ENCODE results near the gene AK4. TPM values are rescaled to one million over a fixed set of nuclear protein-coding genes. Genes with fewer than 3 reads are reported as not detected.

Gene AK4
- polyA plus RNA-seq, 1 donor, result 16.5 TPM

GRCh38 chr1:65210325-65210724 lies 62.3 kb downstream of the AK4 start:
- Histone ChIP-seq H3K9me3 (ENCODE audit: control insufficient read depth, low read depth, low read length) (no peaks in the 10 kb centered on the region), H3K36me3 (ENCODE audit: control insufficient read depth, insufficient read depth, low read length) (no peaks in the 10 kb centered on the region), H3K27me3 (ENCODE audit: control insufficient read depth, insufficient read depth, low read length) (no peaks in the 10 kb centered on the region), H3K4me1 (ENCODE audit: control insufficient read depth, insufficient read depth, low read length) (no peaks in the 10 kb centered on the region), H3K4me3 (ENCODE audit: low read length) (no peak overlapping the region), H3K27ac (ENCODE audit: low read length) (no peak overlapping the region)
- 92% methylated on average over 5 of the region's 5 CpGs for WGBS (ENCODE audit: insufficient coverage, low lambda C conversion rate)
- DNase-seq, result no peak

DNA sequence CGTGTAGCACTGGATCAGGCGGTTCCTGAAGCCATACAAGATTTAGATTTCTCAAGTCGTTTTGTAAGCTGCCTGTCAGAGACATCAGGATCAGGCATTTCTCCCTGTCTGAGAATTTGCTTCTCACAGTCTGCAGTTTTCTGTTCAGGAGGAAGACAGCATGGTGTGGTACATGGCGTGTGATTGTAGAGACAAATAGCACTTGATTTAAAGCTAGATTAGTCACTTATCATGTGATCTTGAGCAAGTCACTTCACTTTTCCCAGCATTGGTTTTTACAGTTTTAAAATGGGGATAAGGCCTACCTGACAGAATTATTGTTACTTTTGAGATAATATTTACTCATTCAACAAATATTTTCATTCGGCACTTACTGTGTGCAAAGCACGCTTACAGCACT lies 63.3 kb downstream of the AK4 start:
- no peaks in the 10 kb centered on the region for H3K4me1 ChIP-seq (ENCODE audit: control insufficient read depth, insufficient read depth, low read length)
- H3K4me3 ChIP-seq (ENCODE audit: low read length), result no peak overlapping the region
- no peaks in the 10 kb centered on the region for H3K36me3 ChIP-seq (ENCODE audit: control insufficient read depth, insufficient read depth, low read length)
- H3K27me3 ChIP-seq (ENCODE audit: control insufficient read depth, insufficient read depth, low read length), result no peaks in the 10 kb centered on the region
- H3K27ac ChIP-seq (ENCODE audit: low read length), result no peak overlapping the region
- whole genome bisulfite sequencing (ENCODE audit: insufficient coverage, low lambda C conversion rate), result 80% methylated on average over 2 of the region's 6 CpGs
- no peak for DNase-seq
- no peaks in the 10 kb centered on the region for H3K9me3 ChIP-seq (ENCODE audit: control insufficient read depth, low read depth, low read length)

GRCh38 chr1:65213271-65214023 lies 65.4 kb downstream of the AK4 start:
- no peaks in the 10 kb centered on the region for H3K4me1 ChIP-seq (ENCODE audit: control insufficient read depth, insufficient read depth, low read length)
- no peak overlapping the region for H3K27ac ChIP-seq (ENCODE audit: low read length)
- 92% methylated on average over 2 of the region's 5 CpGs for WGBS (ENCODE audit: insufficient coverage, low lambda C conversion rate)
- DNase-seq, result no peak
- H3K36me3 ChIP-seq (ENCODE audit: control insufficient read depth, insufficient read depth, low read length), result no peaks in the 10 kb centered on the region
- H3K9me3 ChIP-seq (ENCODE audit: control insufficient read depth, low read depth, low read length), result no peaks in the 10 kb centered on the region
- no peak overlapping the region for H3K4me3 ChIP-seq (ENCODE audit: low read length)
- no peaks in the 10 kb centered on the region for H3K27me3 ChIP-seq (ENCODE audit: control insufficient read depth, insufficient read depth, low read length)

DNA sequence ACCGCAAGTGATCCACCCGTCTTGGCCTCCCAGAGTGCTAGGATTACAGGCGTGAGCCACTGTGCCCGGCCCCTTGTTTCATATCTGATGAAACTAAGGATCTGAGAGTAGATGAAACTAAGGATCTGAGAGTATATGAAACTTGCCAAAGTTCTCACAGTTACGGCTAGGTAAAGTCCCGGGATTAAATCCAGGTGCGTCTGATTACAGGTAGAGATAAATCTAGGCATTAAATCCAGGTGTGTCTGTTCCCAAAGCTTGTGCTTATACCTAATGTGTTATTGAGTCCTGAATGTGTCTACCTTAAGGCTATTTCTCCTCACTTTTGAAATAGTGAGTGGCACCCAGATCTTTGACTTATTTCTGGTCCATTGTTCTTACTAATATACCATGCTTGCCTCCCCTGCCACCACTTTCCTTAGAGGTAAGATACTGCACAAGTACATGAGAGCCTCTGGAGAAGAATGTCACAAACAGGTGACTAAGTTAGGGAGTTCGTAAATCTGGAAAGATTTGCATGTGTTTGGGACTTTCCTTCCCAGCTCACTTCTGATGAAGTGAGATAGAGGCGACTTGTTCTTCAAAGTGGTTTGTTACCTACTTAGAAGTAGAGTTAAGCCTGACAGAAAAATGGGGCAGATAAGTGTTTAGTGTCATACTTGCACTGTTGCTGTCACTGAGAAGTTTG lies 66.5 kb downstream of the AK4 start:
- Histone ChIP-seq H3K36me3 (ENCODE audit: control insufficient read depth, insufficient read depth, low read length) (no peaks in the 10 kb centered on the region), H3K9me3 (ENCODE audit: control insufficient read depth, low read depth, low read length) (no peaks in the 10 kb centered on the region), H3K4me3 (ENCODE audit: low read length) (no peak overlapping the region), H3K27me3 (ENCODE audit: control insufficient read depth, insufficient read depth, low read length) (no peaks in the 10 kb centered on the region), H3K27ac (ENCODE audit: low read length) (no peak overlapping the region), H3K4me1 (ENCODE audit: control insufficient read depth, insufficient read depth, low read length) (no peaks in the 10 kb centered on the region)
- WGBS (ENCODE audit: insufficient coverage, low lambda C conversion rate), result no CpG with 5 or more reads among the region's 9 CpGs
- no peak for DNase-seq

DNA sequence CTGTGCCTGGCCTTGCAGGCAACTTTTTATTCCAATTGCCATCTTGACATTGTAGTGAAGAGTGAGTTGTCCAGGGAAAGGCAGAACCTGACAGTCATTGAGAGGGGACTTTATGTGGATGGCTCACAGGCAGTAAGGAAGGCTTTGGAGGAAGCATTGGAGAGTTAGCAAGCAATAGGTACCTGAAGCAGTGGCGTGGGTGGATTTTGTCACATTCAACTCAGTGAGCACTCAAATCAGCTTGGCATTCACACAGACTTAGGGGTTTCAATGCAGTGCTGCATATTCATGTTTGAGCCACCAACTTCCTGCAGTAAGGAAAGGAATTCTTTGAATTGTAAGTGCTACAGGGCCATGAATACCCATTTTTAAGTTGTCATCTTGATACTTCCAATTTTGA lies 69.0 kb downstream of the AK4 start:
- Histone ChIP-seq H3K36me3 (ENCODE audit: control insufficient read depth, insufficient read depth, low read length) (peaks cover 3% of the 10 kb centered on the region), H3K4me1 (ENCODE audit: control insufficient read depth, insufficient read depth, low read length) (no peaks in the 10 kb centered on the region), H3K9me3 (ENCODE audit: control insufficient read depth, low read depth, low read length) (no peaks in the 10 kb centered on the region), H3K27ac (ENCODE audit: low read length) (no peak overlapping the region), H3K27me3 (ENCODE audit: control insufficient read depth, insufficient read depth, low read length) (no peaks in the 10 kb centered on the region), H3K4me3 (ENCODE audit: low read length) (no peak overlapping the region)
- DNase-seq, result no peak
- no CpG with 5 or more reads among the region's 1 CpG for WGBS (ENCODE audit: insufficient coverage, low lambda C conversion rate)

DNA sequence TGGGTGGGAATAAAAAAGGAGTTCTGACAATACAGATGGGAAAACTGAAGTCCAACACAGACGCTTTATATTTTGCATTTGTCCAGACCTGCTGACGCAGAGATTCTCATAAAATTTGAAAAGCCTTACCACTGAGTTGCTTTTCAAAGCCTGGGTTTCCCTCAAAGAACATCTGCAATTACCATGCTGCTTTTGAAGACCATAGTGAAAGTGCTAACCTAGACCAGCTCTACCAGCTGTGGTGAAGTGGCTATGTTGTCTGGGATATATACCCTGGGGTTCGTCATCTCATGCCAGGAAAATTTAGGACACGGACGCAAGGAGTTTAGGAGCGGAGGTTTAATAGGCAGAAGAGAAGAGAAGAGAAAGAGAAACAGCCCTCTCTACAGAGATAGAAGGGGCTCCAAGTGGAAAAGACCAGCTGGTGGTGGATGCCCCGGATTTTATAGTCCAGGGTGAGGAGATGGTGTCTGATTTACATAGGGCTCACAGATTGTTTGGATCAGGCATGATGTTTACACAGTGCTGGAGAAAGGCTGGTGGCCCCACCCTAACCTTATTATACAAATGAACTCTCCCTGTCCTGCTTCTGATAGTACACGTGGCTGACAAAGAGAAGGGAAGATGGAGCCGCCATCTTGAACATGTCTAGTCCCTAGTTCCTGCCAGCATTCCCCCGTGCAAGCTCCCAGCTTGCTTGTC lies 73.8 kb downstream of the AK4 start:
- H3K27me3 ChIP-seq (ENCODE audit: control insufficient read depth, insufficient read depth, low read length), result no peaks in the 10 kb centered on the region
- no peak for DNase-seq
- H3K27ac ChIP-seq (ENCODE audit: low read length), result no peak overlapping the region
- no peaks in the 10 kb centered on the region for H3K4me1 ChIP-seq (ENCODE audit: control insufficient read depth, insufficient read depth, low read length)
- H3K4me3 ChIP-seq (ENCODE audit: low read length), result no peak overlapping the region
- WGBS (ENCODE audit: insufficient coverage, low lambda C conversion rate), result 100% methylated on average over 1 of the region's 10 CpGs
- no peaks in the 10 kb centered on the region for H3K9me3 ChIP-seq (ENCODE audit: control insufficient read depth, low read depth, low read length)
- peaks cover 7% of the 10 kb centered on the region for H3K36me3 ChIP-seq (ENCODE audit: control insufficient read depth, insufficient read depth, low read length)

DNA sequence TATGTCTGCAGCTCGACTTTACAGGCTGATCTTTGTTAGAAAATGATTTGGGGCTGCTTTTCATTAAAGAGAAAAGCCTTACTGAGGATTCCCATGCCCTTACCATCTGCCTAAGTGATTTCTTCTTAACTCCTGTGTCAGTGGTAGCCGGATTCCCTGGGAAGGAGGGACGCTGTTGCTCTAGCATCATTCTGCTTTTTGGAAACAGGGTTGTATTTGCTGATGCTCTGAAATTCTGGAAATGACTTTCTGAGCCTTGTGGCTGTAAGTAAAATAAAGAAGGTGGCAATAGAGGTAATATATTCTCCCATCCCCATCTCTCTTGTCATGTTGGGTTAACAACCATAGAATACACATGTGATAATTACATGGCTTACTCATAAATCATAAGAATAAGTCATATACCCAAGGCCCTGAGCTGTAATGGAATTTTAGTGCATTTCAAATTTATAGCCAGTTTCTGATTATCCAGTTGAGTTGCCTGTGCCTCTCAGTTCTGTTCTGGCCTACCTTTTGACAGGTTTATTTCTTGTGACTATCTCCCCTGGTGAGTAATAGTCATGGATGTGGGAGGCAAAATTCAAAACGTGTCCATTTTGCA lies 74.4 kb downstream of the AK4 start:
- Histone ChIP-seq H3K4me1 (ENCODE audit: control insufficient read depth, insufficient read depth, low read length) (no peaks in the 10 kb centered on the region), H3K36me3 (ENCODE audit: control insufficient read depth, insufficient read depth, low read length) (peaks cover 7% of the 10 kb centered on the region), H3K27me3 (ENCODE audit: control insufficient read depth, insufficient read depth, low read length) (no peaks in the 10 kb centered on the region), H3K4me3 (ENCODE audit: low read length) (no peak overlapping the region), H3K27ac (ENCODE audit: low read length) (no peak overlapping the region), H3K9me3 (ENCODE audit: control insufficient read depth, low read depth, low read length) (no peaks in the 10 kb centered on the region)
- no peak for DNase-seq
- WGBS (ENCODE audit: insufficient coverage, low lambda C conversion rate), result 40% methylated on average over 1 of the region's 4 CpGs

- no peaks in the 10 kb centered on the region for H3K27me3 ChIP-seq (ENCODE audit: control insufficient read depth, insufficient read depth, low read length)
Measured at GRCh38 chr1:65224681-65225091, 76.7 kb downstream of the AK4 start.

DNA sequence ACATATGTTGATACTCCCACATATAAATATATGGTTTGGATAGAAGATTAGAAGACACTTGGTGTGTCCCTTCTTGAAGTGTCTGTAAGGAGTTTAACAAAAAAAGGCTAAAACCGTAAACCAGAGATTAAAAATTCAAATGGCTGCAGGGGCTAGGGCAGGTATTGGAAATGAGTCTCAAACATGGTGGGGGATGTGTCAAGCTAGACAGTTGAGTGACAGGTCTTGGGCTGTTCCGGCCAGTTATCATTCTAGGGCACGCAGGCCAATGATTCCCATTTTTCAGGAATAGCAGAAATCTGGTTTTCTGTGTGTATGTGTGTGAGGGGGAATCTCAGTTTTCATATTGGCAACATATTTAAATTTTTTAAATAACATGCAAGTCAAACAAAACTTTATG lies 77.2 kb downstream of the AK4 start:
- peaks cover 10% of the 10 kb centered on the region for H3K36me3 ChIP-seq (ENCODE audit: control insufficient read depth, insufficient read depth, low read length)
- H3K27me3 ChIP-seq (ENCODE audit: control insufficient read depth, insufficient read depth, low read length), result no peaks in the 10 kb centered on the region
- no CpG with 5 or more reads among the region's 3 CpGs for WGBS (ENCODE audit: insufficient coverage, low lambda C conversion rate)
- DNase-seq, result no peak
- no peak overlapping the region for H3K27ac ChIP-seq (ENCODE audit: low read length)
- H3K4me1 ChIP-seq (ENCODE audit: control insufficient read depth, insufficient read depth, low read length), result peaks cover 7% of the 10 kb centered on the region
- H3K9me3 ChIP-seq (ENCODE audit: control insufficient read depth, low read depth, low read length), result no peaks in the 10 kb centered on the region
- H3K4me3 ChIP-seq (ENCODE audit: low read length), result no peak overlapping the region

More at GRCh38 chr1:65224681-65225091, 76.7 kb downstream of the AK4 start:
- no peak for DNase-seq
- Histone ChIP-seq H3K9me3 (ENCODE audit: control insufficient read depth, low read depth, low read length) (no peaks in the 10 kb centered on the region), H3K4me1 (ENCODE audit: control insufficient read depth, insufficient read depth, low read length) (peaks cover 2% of the 10 kb centered on the region), H3K27ac (ENCODE audit: low read length) (no peak overlapping the region), H3K4me3 (ENCODE audit: low read length) (no peak overlapping the region), H3K36me3 (ENCODE audit: control insufficient read depth, insufficient read depth, low read length) (peaks cover 10% of the 10 kb centered on the region)
- 80% methylated on average over 3 of the region's 6 CpGs for WGBS (ENCODE audit: insufficient coverage, low lambda C conversion rate)

GRCh38 chr1:65229201-65229600 lies 81.2 kb downstream of the AK4 start:
- no peak for DNase-seq
- no CpG with 5 or more reads among the region's 5 CpGs for WGBS (ENCODE audit: insufficient coverage, low lambda C conversion rate)
- Histone ChIP-seq H3K36me3 (ENCODE audit: control insufficient read depth, insufficient read depth, low read length) (peaks cover 5% of the 10 kb centered on the region), H3K27ac (ENCODE audit: low read length) (no peak overlapping the region), H3K27me3 (ENCODE audit: control insufficient read depth, insufficient read depth, low read length) (no peaks in the 10 kb centered on the region), H3K4me1 (ENCODE audit: control insufficient read depth, insufficient read depth, low read length) (peaks cover 8% of the 10 kb centered on the region), H3K9me3 (ENCODE audit: control insufficient read depth, low read depth, low read length) (no peaks in the 10 kb centered on the region), H3K4me3 (ENCODE audit: low read length) (no peak overlapping the region)
